GM21447 (cell line): ENCODE results near the gene SPTBN5.

Experiments used
- ATAC-seq: cut with Tn5 transposase; IDR thresholded peaks from one replicate; pipeline ENCODE4 v1.9.1; 2021; ENCODE audit not compliant: unreplicated experiment

Gene SPTBN5

GRCh38 chr15:41904541-41905005 lies 10.7 kb upstream of the SPTBN5 start:
- ATAC-seq = no peak

GRCh38 chr15:41903782-41904181 lies 9.9 kb upstream of the SPTBN5 start:
- no peak for ATAC-seq

GRCh38 chr15:41901431-41901830 lies 7.6 kb upstream of the SPTBN5 start:
- ATAC-seq = no peak

GRCh38 chr15:41900526-41901380 lies 6.9 kb upstream of the SPTBN5 start:
- no peak for ATAC-seq

GRCh38 chr15:41899854-41900442 lies 6.1 kb upstream of the SPTBN5 start:
- no peak for ATAC-seq

GRCh38 chr15:41897363-41897799 lies 3.5 kb upstream of the SPTBN5 start:
- no peak for ATAC-seq

GRCh38 chr15:41896566-41896965 lies 2.7 kb upstream of the SPTBN5 start:
- no peak for ATAC-seq

GRCh38 chr15:41895957-41896356 lies 2.1 kb upstream of the SPTBN5 start:
- no peak for ATAC-seq

- ATAC-seq = no peak
These were observed 1.6 kb upstream of the SPTBN5 start for GRCh38 chr15:41895491-41895890.

GRCh38 chr15:41894791-41895463 lies 1.1 kb upstream of the SPTBN5 start:
- peak; percentile 88 for ATAC-seq

- ATAC-seq = no peak
These were observed 468 bp upstream of the SPTBN5 start for GRCh38 chr15:41894251-41894790.

GRCh38 chr15:41892621-41893421 lies 1.0 kb downstream of the SPTBN5 start:
- no peak for ATAC-seq

- ATAC-seq = no peak
These were observed 1.9 kb downstream of the SPTBN5 start for GRCh38 chr15:41891946-41892345.

GRCh38 chr15:41891226-41891625 lies 2.6 kb downstream of the SPTBN5 start:
- ATAC-seq = no peak

GRCh38 chr15:41890050-41890690 lies 3.7 kb downstream of the SPTBN5 start:
- no peak for ATAC-seq

GRCh38 chr15:41888662-41889253 lies 5.1 kb downstream of the SPTBN5 start:
- no peak for ATAC-seq

GRCh38 chr15:41887893-41888292 lies 6.0 kb downstream of the SPTBN5 start:
- ATAC-seq = no peak

- no peak for ATAC-seq
These were observed 6.7 kb downstream of the SPTBN5 start for GRCh38 chr15:41887161-41887560.

GRCh38 chr15:41886741-41887140 lies 7.1 kb downstream of the SPTBN5 start:
- ATAC-seq = no peak

GRCh38 chr15:41885841-41886240 lies 8.0 kb downstream of the SPTBN5 start:
- no peak for ATAC-seq
